SU-DHL-6 (cell line): Measurements from ENCODE around the gene IRF7.

Experiments
- H2AFZ ChIP-seq: fragments of 200-600 bp; sonication (generic); 2 replicates; pipeline ENCODE4 v1.6.1; 2014; ENCODE audit warnings: low read depth, mild to moderate bottlenecking, moderate library complexity, mixed read lengths, antibody characterized with exemption, low read length; ENCODE audit not compliant: severe bottlenecking
- H3F3A ChIP-seq: fragments of 200-600 bp; shearing (Covaris generic); 2 replicates; pipeline ENCODE4 v1.6.0; 2016; ENCODE audit warnings: antibody characterized with exemption, mild to moderate bottlenecking; ENCODE audit not compliant: insufficient read depth
- H3K27ac ChIP-seq: fragments of 200-600 bp; sonication (generic); 2 replicates; pipeline ENCODE4 v1.5.1; 2016; ENCODE audit warnings: low read depth, mild to moderate bottlenecking, low read length, moderate library complexity, mixed read lengths
- H3K27me3 ChIP-seq: fragments of 200-600 bp; sonication (generic), shearing (Covaris generic); 2 replicates; pipeline ENCODE4 v1.6.0; 2014; ENCODE audit warnings: mild to moderate bottlenecking, low read length
- H3K36me3 ChIP-seq: fragments of 200-600 bp; sonication (generic); 2 replicates; pipeline ENCODE4 v1.6.1; 2014; ENCODE audit warnings: mild to moderate bottlenecking, low read length, mixed read lengths
- H3K4me2 ChIP-seq: fragments of 300-600, 200-600 bp; shearing (Covaris generic), sonication (generic); 2 replicates; pipeline ENCODE4 v1.6.0; 2014; ENCODE audit warnings: low read length, low read depth, mild to moderate bottlenecking; ENCODE audit not compliant: poor library complexity, severe bottlenecking
- H3K4me3 ChIP-seq: fragments of 200-600 bp; sonication (generic); 2 replicates; pipeline ENCODE4 v1.5.1; 2014; ENCODE audit warnings: antibody characterized with exemption, low read length, mild to moderate bottlenecking, mixed read lengths; ENCODE audit not compliant: insufficient read depth, poor library complexity, severe bottlenecking
- H3K79me2 ChIP-seq: fragments of 200-600 bp; sonication (generic); 2 replicates; pipeline ENCODE4 v1.6.1; 2014; ENCODE audit warnings: mild to moderate bottlenecking, low read length, moderate library complexity; ENCODE audit not compliant: insufficient read depth
- H3K9ac ChIP-seq: fragments of 200-600 bp; sonication (generic); 2 replicates; pipeline ENCODE4 v1.7.0; 2014; ENCODE audit warnings: mild to moderate bottlenecking, low read length
- H3K9me2 ChIP-seq: fragments of 200-600 bp; sonication (generic); replicated peaks from 2 replicates; pipeline ENCODE4 v1.6.1; 2014; ENCODE audit warnings: low read length; ENCODE audit not compliant: insufficient read depth
- H3K9me3 ChIP-seq: fragments of 200-600 bp; sonication (generic); 2 replicates; pipeline ENCODE4 v1.6.1; 2014; ENCODE audit warnings: low read length, mixed read lengths; ENCODE audit not compliant: insufficient read depth
- H4K20me1 ChIP-seq: fragments of 200-600 bp; sonication (generic); 2 replicates; pipeline ENCODE4 v1.6.1; 2014; ENCODE audit warnings: low read depth, mild to moderate bottlenecking, antibody characterized with exemption, low read length, moderate library complexity, mixed read lengths
- CTCF ChIP-seq: fragments of 200-600 bp; sonication (generic); IDR thresholded peaks from one replicate; pipeline ENCODE4 v1.5.1; 2017; ENCODE audit warnings: antibody characterized with exemption, mild to moderate bottlenecking, low read length, moderate library complexity; ENCODE audit not compliant: insufficient read depth, poor library complexity, severe bottlenecking
- EZH2phosphoT487 ChIP-seq: fragments of 200-600 bp; sonication (generic), shearing (Covaris generic); conservative IDR thresholded peaks from 2 replicates; pipeline ENCODE4 v1.6.1; 2018; ENCODE audit warnings: mild to moderate bottlenecking, antibody characterized with exemption, low read length, moderate library complexity, mixed read lengths

IRF7 gene

DNA sequence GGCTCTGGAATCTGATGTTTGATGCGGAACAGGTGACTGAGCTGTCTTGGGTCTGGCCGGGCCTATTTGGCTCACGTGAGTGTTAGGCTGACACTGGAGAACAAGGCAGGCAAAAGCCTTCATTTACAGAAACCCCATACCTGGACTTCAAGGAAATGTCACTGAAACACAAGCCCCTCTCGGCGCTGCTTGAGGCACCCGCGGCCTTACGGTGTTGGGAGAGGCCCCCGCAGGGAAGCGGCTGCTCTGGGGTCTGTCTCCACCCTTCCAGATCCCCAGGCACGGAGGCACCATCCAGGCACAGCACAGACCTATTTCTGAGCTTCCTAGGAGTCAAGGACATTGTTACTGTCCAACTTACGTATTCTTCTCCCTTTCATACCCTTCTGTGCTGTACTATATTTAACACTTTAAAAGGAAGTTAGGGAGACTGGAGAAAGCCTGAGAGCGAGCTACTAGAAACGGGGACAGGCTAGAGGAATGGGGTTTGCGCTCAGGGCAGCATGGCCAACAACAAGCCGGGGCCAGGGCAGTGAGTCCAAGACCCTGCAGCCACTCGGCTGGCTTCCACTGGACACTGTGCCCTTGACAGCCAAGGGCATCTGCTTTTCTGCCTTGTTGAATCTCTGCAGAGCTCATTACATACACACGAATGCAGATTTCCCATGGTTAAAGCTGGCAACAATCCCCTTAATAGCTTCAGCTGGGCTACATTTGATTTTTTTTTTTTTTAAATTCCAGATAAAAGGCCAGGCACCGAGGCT lies 45.1 kb upstream of the IRF7 start:
- Histone ChIP-seq H3K27ac (no peak overlapping the region), H3K27me3 (no peaks in the 10 kb centered on the region), H2AFZ (no peak overlapping the region), H3K9me2 (no peaks in the 10 kb centered on the region), H3K79me2 (no peaks in the 10 kb centered on the region), H4K20me1 (no peaks in the 10 kb centered on the region), H3K36me3 (no peaks in the 10 kb centered on the region), H3K4me2 (no peak overlapping the region), H3K9ac (no peak overlapping the region), H3K9me3 (no peaks in the 10 kb centered on the region), H3F3A (no peaks in the 10 kb centered on the region), H3K4me3 (no peak overlapping the region)
- TF ChIP-seq CTCF (no peak), EZH2phosphoT487 (no peak)

DNA sequence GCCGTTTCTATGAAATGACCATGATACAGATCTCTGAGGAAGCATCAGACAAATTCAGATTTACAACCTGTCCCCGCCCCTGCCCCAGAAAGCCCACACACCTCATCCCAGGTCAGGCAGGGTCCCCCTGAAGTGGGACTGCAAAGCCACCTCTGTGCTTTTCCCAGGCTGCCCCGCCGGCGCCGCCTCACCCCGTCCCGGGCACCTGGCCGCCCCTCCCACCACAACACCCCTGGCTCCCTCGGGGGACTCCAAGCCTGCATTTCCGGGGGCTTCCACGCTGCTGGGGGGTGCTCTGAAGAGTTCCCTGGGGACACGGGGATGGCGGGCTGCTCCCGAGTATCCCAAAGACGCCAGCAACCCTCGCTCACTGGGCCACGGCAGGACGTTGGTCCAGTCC lies 44.5 kb upstream of the IRF7 start:
- H3K27me3 ChIP-seq: no peaks in the 10 kb centered on the region
- no peak overlapping the region for H3K9ac ChIP-seq

DNA sequence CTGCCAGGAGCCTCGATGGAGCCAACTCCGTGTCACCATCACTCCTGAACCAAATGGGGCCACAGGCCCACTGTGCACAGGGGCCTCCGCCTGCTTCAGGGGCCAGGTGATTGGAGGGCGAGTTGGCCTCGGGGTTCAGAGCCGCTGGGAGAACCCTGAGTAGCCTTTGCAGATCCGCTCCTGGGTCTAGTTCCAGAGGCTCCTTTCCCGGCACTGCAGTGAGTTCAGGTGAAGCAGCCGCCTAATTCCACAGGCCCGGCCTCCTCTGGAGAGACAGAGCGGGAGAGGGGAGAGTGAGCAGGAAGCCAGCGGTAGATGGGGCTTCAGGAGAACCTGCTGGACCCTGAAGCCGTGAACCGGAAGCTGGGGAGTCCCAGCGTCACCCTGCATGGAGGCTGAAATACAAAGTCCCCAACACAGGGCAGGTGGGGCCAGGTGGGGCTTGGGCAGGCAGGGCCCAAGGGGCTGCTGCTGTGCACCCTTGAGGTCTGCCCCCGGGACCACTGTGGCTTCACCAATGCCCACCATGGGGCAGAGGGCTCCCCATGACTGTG lies 43.9 kb upstream of the IRF7 start:
- H2AFZ ChIP-seq: no peak overlapping the region
- no peaks in the 10 kb centered on the region for H3F3A ChIP-seq
- H3K9me2 ChIP-seq: no peaks in the 10 kb centered on the region
- no peak overlapping the region for H3K4me3 ChIP-seq
- no peaks in the 10 kb centered on the region for H3K27me3 ChIP-seq
- H3K27ac ChIP-seq: no peak overlapping the region
- no peak overlapping the region for H3K4me2 ChIP-seq
- TF ChIP-seq CTCF: no peak
- no peak for TF ChIP-seq EZH2phosphoT487
- no peaks in the 10 kb centered on the region for H3K36me3 ChIP-seq
- no peaks in the 10 kb centered on the region for H4K20me1 ChIP-seq
- no peaks in the 10 kb centered on the region for H3K9me3 ChIP-seq
- no peak overlapping the region for H3K9ac ChIP-seq
- no peaks in the 10 kb centered on the region for H3K79me2 ChIP-seq

More for the DNA sequence above, 44.5 kb upstream of the IRF7 start:
- H2AFZ ChIP-seq: no peak overlapping the region
- H3K36me3 ChIP-seq: no peaks in the 10 kb centered on the region
- no peak overlapping the region for H3K4me2 ChIP-seq
- H3F3A ChIP-seq: no peaks in the 10 kb centered on the region
- no peaks in the 10 kb centered on the region for H4K20me1 ChIP-seq
- no peak overlapping the region for H3K27ac ChIP-seq
- no peaks in the 10 kb centered on the region for H3K79me2 ChIP-seq
- H3K9me3 ChIP-seq: no peaks in the 10 kb centered on the region
- H3K9me2 ChIP-seq: no peaks in the 10 kb centered on the region
- H3K4me3 ChIP-seq: no peak overlapping the region
- TF ChIP-seq CTCF (no peak), EZH2phosphoT487 (no peak)
